ENCODE data around the gene CDK5. TPM values are rescaled to one million over a fixed set of nuclear protein-coding genes. Genes with fewer than 3 reads are reported as not detected.

The CDK5 gene
- total and polyA plus RNA-seq, 2 experiments from 2014 or later, result 17.8 to 56.8 TPM

DNA sequence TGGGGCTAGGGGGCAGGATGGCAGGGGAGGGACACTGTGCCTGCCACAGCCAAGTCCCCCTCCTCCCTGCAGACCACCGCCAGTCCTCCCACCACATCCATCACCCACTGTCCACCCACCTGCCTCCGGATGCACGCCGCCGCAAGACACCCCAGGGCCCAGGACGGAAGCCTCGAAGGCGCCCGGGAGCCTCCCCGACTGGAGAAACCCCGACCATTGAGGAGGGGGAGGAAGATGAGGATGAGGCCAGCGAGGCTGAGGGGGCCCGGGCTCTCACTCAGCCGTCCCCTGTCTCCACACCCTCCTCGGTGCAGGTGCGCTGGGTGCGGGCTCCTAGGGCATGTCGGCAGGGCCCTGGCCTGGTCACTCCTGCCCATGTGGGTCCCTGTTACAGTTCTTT is 6.8 kb upstream of the CDK5 start:
- Histone ChIP-seq H3K4me1 (ENCODE audit: low read depth) (peaks cover 16% of the 10 kb centered on the region), H3K36me3 (peaks cover 40% of the 10 kb centered on the region), H3K9me3 (ENCODE audit: low read depth) (no peaks in the 10 kb centered on the region), H3K27ac (no peak overlapping the region), H3K27me3 (no peaks in the 10 kb centered on the region), H3K4me3 (no peak overlapping the region)
- DNase-seq (ENCODE audit: low read depth in 1 of 2, low spot score in 1 of 2), result no peak
- TF ChIP-seq, protein P1, sequence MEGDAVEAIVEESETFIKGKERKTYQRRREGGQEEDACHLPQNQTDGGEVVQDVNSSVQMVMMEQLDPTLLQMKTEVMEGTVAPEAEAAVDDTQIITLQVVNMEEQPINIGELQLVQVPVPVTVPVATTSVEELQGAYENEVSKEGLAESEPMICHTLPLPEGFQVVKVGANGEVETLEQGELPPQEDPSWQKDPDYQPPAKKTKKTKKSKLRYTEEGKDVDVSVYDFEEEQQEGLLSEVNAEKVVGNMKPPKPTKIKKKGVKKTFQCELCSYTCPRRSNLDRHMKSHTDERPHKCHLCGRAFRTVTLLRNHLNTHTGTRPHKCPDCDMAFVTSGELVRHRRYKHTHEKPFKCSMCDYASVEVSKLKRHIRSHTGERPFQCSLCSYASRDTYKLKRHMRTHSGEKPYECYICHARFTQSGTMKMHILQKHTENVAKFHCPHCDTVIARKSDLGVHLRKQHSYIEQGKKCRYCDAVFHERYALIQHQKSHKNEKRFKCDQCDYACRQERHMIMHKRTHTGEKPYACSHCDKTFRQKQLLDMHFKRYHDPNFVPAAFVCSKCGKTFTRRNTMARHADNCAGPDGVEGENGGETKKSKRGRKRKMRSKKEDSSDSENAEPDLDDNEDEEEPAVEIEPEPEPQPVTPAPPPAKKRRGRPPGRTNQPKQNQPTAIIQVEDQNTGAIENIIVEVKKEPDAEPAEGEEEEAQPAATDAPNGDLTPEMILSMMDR (IDR thresholded peaks at IDR 0.05; ENCODE audit: low read depth, low read length), result no peak

DNA sequence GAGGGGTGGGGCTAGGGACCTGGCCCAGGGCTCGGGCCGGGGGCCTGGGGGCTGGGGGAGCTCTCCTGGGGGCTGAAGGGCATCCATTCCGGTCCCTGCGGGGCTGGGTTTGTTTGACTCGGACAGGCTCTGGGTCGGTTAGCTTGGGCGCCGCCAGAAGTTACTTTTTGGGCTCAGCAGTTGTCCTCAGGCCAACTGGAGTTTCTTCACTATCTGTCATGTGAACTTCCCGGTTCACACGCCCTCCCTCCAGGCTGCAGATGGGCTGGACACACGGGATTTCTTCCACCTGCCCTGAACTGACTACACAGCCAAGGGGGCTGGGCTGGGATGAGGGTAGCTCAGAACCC is 5.5 kb upstream of the CDK5 start:
- H3K4me3 ChIP-seq, result peak overlapping the region; percentile 11
- TF ChIP-seq, protein P1 (IDR thresholded peaks at IDR 0.05; ENCODE audit: low read depth, low read length), result no peak
- peak in 1 of 2 donors; percentile 69 for DNase-seq (ENCODE audit: low read depth in 1 of 2, low spot score in 1 of 2)
- no peaks in the 10 kb centered on the region for H3K27me3 ChIP-seq
- peak overlapping the region; percentile 76 for H3K27ac ChIP-seq
- peaks cover 25% of the 10 kb centered on the region for H3K4me1 ChIP-seq (ENCODE audit: low read depth)
- H3K9me3 ChIP-seq (ENCODE audit: low read depth), result no peaks in the 10 kb centered on the region
- H3K36me3 ChIP-seq, result peaks cover 31% of the 10 kb centered on the region

DNA sequence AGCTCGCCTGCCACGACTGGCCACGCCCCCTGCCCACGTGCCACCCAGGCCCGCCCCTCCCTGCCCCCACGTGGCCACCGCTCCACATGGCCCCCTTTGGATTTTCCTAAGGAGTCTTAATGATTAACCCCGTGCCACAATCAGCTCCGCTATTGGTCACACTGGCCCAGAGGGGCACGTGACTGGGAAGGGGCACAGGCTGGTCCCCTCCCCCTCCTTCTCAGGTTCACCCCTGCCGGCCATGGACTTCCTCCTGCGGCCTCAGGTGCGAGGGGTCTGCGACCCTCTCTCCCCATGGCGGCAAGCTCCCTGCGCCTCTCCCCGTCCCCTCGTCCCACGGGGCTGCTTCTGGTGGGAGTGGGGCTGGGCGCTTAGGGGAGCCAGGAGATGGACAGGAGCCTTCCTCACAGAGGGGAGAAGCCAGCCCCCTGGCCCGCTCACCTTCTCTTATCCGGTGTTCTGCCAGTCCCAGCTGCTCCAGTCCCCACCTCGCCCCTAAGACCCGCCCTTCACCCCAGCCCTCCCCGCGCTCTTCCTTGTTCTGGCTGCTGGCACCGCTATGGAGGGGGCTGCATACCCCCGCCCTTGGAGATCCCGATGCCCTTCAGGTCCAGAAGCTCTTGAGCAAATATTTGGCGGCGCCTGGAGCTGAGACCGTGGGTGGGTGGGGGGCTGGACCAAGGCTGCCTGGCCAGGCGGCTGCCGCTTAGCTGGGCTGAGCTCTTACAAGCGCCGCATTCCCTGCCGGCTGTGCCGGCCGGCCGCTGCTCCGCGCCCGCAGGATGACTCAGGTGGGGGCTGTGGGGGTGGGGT is 4.9 kb upstream of the CDK5 start:
- Histone ChIP-seq H3K4me1 (ENCODE audit: low read depth) (peaks cover 25% of the 10 kb centered on the region), H3K27ac (peak overlapping the region; percentile 76)
- TF ChIP-seq, protein P1 (IDR thresholded peaks at IDR 0.05; ENCODE audit: low read depth, low read length), result no peak

DNA sequence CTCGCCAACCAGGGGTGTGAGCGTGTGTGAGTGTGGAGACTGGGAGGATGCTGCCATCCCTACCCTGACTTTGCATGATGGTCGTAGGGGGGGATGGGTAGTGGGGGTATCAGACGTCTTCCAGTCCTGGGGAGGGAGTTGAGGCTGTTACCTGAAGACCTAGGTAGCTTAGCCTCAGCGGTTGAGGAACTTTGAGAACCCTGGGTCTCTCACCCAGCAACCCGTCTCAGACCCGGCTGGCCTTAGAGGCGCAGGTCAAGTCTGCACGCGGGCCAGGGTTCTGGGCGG is 4.4 kb upstream of the CDK5 start:
- Histone ChIP-seq H3K27ac (peak overlapping the region; percentile 34), H3K4me3 (peak overlapping the region; percentile 12), H3K27me3 (no peaks in the 10 kb centered on the region), H3K36me3 (peaks cover 20% of the 10 kb centered on the region), H3K9me3 (ENCODE audit: low read depth) (no peaks in the 10 kb centered on the region), H3K4me1 (ENCODE audit: low read depth) (peaks cover 27% of the 10 kb centered on the region)
- TF ChIP-seq, protein P1 (IDR thresholded peaks at IDR 0.05; ENCODE audit: low read depth, low read length), result no peak
- no peak for DNase-seq (ENCODE audit: low read depth in 1 of 2, low spot score in 1 of 2)

More for the DNA sequence above, 4.9 kb upstream of the CDK5 start:
- peaks cover 25% of the 10 kb centered on the region for H3K36me3 ChIP-seq
- H3K9me3 ChIP-seq (ENCODE audit: low read depth), result no peaks in the 10 kb centered on the region
- peak; percentile 72 to 93 for DNase-seq (ENCODE audit: low read depth in 1 of 2, low spot score in 1 of 2)
- no peaks in the 10 kb centered on the region for H3K27me3 ChIP-seq
- peak overlapping the region; percentile 11 for H3K4me3 ChIP-seq

DNA sequence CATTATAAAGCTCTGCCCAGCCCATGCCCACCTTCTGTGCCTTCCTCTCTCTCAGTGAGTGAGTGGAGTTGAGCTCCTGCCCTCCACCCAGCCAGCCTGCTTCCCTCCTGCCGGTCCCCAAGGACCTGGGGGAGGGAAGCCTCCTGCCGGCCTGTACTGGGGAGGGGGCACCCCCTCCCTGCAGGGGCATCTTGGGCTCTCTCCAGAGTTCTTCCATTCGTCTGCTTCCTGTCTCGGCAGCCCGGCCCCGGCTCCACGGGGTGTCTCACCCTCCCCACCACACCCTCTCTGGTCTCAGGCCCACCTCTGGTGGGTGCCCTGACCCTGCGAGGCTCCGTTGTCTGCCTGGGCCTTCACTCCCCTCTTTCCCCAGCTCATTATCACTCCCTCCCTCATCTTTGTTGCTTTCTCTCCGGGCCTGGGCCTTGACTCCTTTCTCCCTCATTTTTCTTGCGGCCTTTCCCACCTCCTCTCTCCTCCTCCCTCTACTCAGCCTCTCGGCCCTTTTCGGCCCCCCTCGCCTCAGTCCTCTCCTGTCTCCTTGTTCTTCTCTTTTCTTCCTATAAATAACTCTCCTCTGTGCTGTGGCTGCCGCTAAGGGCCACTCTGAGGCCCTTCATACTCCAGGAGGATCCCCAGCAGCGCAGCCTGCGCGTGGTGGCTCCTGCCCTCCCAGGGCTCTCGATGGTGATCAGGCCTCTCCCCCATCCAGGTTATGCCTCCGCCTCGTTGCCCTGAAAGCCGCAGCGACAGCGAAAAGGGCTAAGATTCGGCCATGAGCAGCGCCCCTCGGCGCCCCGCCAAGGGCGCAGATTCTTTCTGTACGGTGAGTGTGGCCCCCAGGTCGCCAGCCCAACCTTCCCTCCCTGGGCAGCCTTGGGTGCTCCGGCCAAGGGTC is 3.8 kb upstream of the CDK5 start:
- H3K27ac ChIP-seq, result peak overlapping the region; percentile 34
- H3K4me3 ChIP-seq, result peak overlapping the region; percentile 12
- peaks cover 31% of the 10 kb centered on the region for H3K4me1 ChIP-seq (ENCODE audit: low read depth)
- no peaks in the 10 kb centered on the region for H3K27me3 ChIP-seq
- peak in 1 of 2 donors; percentile 30 for DNase-seq (ENCODE audit: low read depth in 1 of 2, low spot score in 1 of 2)
- H3K9me3 ChIP-seq (ENCODE audit: low read depth), result no peaks in the 10 kb centered on the region
- H3K36me3 ChIP-seq, result peaks cover 14% of the 10 kb centered on the region
- TF ChIP-seq, protein P1 (IDR thresholded peaks at IDR 0.05; ENCODE audit: low read depth, low read length), result no peak
